ENCODE measurements around the gene KHDRBS1.
A peak's percentile ranks its signal among the peaks of the same experiment; 100 is the strongest.

KHDRBS1 gene

DNA sequence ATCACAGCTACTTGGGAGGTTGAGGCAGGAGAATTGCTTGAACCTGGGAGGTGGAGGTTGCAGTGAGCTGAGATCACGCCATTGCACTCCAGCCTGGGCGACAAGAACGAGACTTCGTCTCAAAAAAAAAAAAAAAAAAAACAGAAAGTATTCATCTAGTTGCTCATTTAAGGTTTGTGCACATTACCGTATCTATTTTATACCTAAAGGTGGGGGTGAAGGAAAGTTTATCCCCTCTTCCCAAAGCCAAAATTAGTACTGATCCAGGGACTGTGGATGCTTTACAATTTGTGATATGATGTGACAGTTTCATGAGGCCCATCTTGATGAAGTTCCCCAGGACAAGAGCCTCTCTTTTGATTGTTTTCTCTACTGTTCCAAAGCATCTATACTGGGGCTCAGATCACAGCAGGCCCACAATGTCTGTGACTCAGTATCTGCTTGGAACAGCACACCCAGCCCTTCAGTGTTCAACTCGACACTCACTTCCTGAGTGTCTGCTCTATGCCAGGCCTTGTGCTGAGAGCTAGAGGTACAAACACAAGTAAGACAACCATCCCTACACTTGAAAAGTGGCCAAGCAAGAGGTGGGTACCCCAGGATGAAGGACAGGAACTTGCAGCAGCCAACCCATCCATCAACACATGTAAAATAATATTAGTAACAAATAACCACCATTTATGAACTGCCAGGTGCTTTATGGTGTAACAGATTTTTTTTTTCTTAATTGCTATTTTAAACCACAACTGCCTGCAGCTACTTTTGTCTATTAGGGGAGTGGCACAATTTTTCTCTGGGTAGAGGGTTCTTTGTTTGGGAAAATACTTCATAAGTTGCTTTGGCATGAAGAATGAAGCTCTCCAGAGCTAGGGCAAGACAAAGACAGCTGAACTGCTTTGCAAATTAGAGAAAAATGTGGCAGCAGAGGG lies 29.0 kb upstream of the KHDRBS1 start:
- H3K4me1 ChIP-seq (ENCODE audit: low read depth, poor library complexity, severe bottlenecking) = peaks cover 40% of the 10 kb centered on the region
- TF ChIP-seq, protein P1, sequence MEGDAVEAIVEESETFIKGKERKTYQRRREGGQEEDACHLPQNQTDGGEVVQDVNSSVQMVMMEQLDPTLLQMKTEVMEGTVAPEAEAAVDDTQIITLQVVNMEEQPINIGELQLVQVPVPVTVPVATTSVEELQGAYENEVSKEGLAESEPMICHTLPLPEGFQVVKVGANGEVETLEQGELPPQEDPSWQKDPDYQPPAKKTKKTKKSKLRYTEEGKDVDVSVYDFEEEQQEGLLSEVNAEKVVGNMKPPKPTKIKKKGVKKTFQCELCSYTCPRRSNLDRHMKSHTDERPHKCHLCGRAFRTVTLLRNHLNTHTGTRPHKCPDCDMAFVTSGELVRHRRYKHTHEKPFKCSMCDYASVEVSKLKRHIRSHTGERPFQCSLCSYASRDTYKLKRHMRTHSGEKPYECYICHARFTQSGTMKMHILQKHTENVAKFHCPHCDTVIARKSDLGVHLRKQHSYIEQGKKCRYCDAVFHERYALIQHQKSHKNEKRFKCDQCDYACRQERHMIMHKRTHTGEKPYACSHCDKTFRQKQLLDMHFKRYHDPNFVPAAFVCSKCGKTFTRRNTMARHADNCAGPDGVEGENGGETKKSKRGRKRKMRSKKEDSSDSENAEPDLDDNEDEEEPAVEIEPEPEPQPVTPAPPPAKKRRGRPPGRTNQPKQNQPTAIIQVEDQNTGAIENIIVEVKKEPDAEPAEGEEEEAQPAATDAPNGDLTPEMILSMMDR (conservative IDR thresholded peaks at IDR 0.05; ENCODE audit: low read depth, low read length) = no peak
- H3K36me3 ChIP-seq (ENCODE audit: insufficient read depth) = no peaks in the 10 kb centered on the region
- H3K79me2 ChIP-seq (ENCODE audit: insufficient read depth, low read depth) = no peaks in the 10 kb centered on the region
- peak overlapping the region; percentile 19; the same call in 1 of the 2 replicates for H3K9ac ChIP-seq
- no peaks in the 10 kb centered on the region for H4K20me1 ChIP-seq (ENCODE audit: insufficient read depth)
- H3K4me3 ChIP-seq (IDR thresholded peaks at IDR 0.05; ENCODE audit: insufficient read depth, low read depth, low read length) = no peak overlapping the region
- H3K27ac ChIP-seq = peak overlapping the region; percentile 63
- H2AFZ ChIP-seq (ENCODE audit: low read depth) = peak overlapping the region; percentile 64
- no peaks in the 10 kb centered on the region for H3K27me3 ChIP-seq (ENCODE audit: insufficient read depth, low read depth)
- H3K4me2 ChIP-seq = peak overlapping the region; percentile 38

DNA sequence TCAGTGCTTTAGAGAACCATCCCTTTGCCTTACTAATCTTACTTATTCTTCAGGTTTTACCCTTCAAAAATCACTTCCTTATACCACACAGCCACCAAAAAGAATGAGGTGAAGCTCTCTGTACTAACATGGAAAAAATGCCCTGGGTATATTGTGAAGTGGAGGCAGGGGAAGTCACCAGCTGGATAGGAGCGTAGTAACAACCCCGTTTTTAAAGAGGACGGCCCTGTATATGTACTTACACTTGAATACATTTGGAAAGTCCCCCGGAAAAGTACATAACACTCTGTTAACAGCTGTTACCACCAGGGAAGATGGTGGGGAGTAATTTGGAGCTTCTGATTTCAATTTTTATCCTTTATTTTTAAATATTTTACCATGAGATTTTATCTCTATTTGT lies 28.2 kb upstream of the KHDRBS1 start:
- H3K27ac ChIP-seq = peak overlapping the region; percentile 63
- no peak overlapping the region for H3K4me3 ChIP-seq (IDR thresholded peaks at IDR 0.05; ENCODE audit: insufficient read depth, low read depth, low read length)

DNA sequence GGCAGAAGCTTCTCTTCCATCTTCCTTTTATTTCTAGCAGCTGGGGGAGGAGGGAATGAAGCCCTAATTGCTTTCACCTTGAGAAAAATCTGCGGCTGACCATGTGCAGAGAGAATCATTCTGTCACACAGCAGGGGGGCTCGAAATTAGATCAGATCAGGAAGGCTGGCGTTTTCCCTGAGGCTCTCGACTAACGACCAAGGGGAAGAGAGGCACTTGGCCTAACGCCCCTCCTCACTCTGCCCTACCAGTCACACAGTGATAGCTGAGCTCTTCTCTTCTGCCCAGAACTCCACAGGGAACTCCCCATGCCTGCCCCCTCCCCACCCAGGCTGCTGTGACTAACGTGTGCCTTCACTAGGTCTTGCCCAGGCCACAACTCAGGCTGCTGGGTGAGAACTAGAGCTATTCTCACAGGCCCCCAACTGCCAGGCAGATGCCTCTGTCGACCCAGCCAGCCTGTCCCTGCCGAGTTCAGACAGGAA lies 26.5 kb upstream of the KHDRBS1 start:
- TF ChIP-seq, protein P1 (conservative IDR thresholded peaks at IDR 0.05; ENCODE audit: low read depth, low read length) = no peak
- Histone ChIP-seq H2AFZ (ENCODE audit: low read depth) (no peak overlapping the region; the same call in 1 of the 2 replicates), H3K36me3 (ENCODE audit: insufficient read depth) (no peaks in the 10 kb centered on the region), H3K4me3 (IDR thresholded peaks at IDR 0.05; ENCODE audit: insufficient read depth, low read depth, low read length) (no peak overlapping the region), H3K79me2 (ENCODE audit: insufficient read depth, low read depth) (no peaks in the 10 kb centered on the region), H3K27ac (no peak overlapping the region), H3K9ac (no peak overlapping the region), H4K20me1 (ENCODE audit: insufficient read depth) (no peaks in the 10 kb centered on the region), H3K4me2 (no peak overlapping the region), H3K4me1 (ENCODE audit: low read depth, poor library complexity, severe bottlenecking) (peaks cover 21% of the 10 kb centered on the region), H3K27me3 (ENCODE audit: insufficient read depth, low read depth) (no peaks in the 10 kb centered on the region)

More for the DNA sequence above, 28.2 kb upstream of the KHDRBS1 start:
- H3K4me1 ChIP-seq (ENCODE audit: low read depth, poor library complexity, severe bottlenecking) = peaks cover 38% of the 10 kb centered on the region
- H3K9ac ChIP-seq = peak overlapping the region; percentile 19; the same call in 1 of the 2 replicates
- no peaks in the 10 kb centered on the region for H3K79me2 ChIP-seq (ENCODE audit: insufficient read depth, low read depth)
- no peaks in the 10 kb centered on the region for H3K36me3 ChIP-seq (ENCODE audit: insufficient read depth)
- H2AFZ ChIP-seq (ENCODE audit: low read depth) = peak overlapping the region; percentile 64
- H3K27me3 ChIP-seq (ENCODE audit: insufficient read depth, low read depth) = no peaks in the 10 kb centered on the region
- H4K20me1 ChIP-seq (ENCODE audit: insufficient read depth) = no peaks in the 10 kb centered on the region
- H3K4me2 ChIP-seq = peak overlapping the region; percentile 38
- TF ChIP-seq, protein P1 (conservative IDR thresholded peaks at IDR 0.05; ENCODE audit: low read depth, low read length) = no peak

DNA sequence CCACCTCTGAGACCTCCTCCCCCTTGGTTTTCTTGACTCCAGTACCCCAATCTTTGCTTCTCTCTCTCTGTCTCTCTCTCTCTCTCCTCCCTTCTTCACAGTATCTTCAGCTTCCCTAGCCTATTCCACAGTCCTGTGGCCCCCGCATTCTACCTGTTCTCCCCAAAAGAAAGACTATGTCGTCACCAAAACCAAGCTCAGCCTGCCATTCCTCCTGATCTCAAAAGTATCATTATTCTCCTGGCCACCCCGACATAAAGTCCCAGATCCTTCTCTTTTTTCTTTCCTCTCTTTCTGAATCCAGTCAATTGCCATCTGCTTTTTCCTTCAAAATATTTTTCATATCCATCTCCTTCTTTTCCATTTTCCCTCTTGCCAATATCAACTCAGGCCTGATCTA lies 23.7 kb upstream of the KHDRBS1 start:
- H2AFZ ChIP-seq (ENCODE audit: low read depth) = no peak overlapping the region
- H4K20me1 ChIP-seq (ENCODE audit: insufficient read depth) = no peaks in the 10 kb centered on the region
- H3K27ac ChIP-seq = no peak overlapping the region
- H3K4me1 ChIP-seq (ENCODE audit: low read depth, poor library complexity, severe bottlenecking) = peaks cover 11% of the 10 kb centered on the region
- TF ChIP-seq, protein P1 (conservative IDR thresholded peaks at IDR 0.05; ENCODE audit: low read depth, low read length) = no peak
- H3K4me2 ChIP-seq = no peak overlapping the region
- H3K36me3 ChIP-seq (ENCODE audit: insufficient read depth) = no peaks in the 10 kb centered on the region
- no peak overlapping the region for H3K4me3 ChIP-seq (IDR thresholded peaks at IDR 0.05; ENCODE audit: insufficient read depth, low read depth, low read length)
- no peak overlapping the region for H3K9ac ChIP-seq
- H3K27me3 ChIP-seq (ENCODE audit: insufficient read depth, low read depth) = no peaks in the 10 kb centered on the region
- H3K79me2 ChIP-seq (ENCODE audit: insufficient read depth, low read depth) = no peaks in the 10 kb centered on the region
